Right cardiac atrium (tissue), 5 donors: ENCODE measurements around the gene LAMC2. TPM values are rescaled to one million over a fixed set of nuclear protein-coding genes. Genes with fewer than 3 reads are reported as not detected.
A peak's percentile ranks its signal among the peaks of the same experiment; 100 is the strongest.

Experiments used
- ATAC-seq, 2 donors: fragments of 200-7000 bp; cut with Tn5 transposase; one replicate each; pipeline versions ENCODE4 v1.8.0 to v1.9.1; 2020; ENCODE audit warnings: moderate library complexity in 2 of 2, mild to moderate bottlenecking in 1 of 2
- DNase-seq, 3 donors: peaks; one replicate each; pipeline ENCODE4 v3.0.0-alpha.2; 2020
- H3K27ac ChIP-seq: one replicate; pipeline ENCODE4 v1.5.1; 2013; ENCODE audit warnings: mild to moderate bottlenecking, low read length, control low read depth, moderate library complexity
- H3K27me3 ChIP-seq: one replicate; pipeline ENCODE4 v1.6.1; 2013; ENCODE audit not compliant: control insufficient read depth, insufficient read depth
- H3K4me1 ChIP-seq: one replicate; pipeline ENCODE4 v1.6.1; 2013; ENCODE audit warnings: low read length; ENCODE audit not compliant: control insufficient read depth, insufficient read depth
- H3K4me3 ChIP-seq: one replicate; pipeline ENCODE4 v1.5.1; 2013; ENCODE audit warnings: low read length, control low read depth
- H3K9me3 ChIP-seq: one replicate; pipeline ENCODE4 v1.6.1; 2013; ENCODE audit warnings: low read length; ENCODE audit not compliant: control insufficient read depth
- WGBS: extraction: QIAGEN DNeasy Blood & Tissue Kit; methylation state at CpG from one replicate; pipeline ENCODE4 v1.1.7; 2013; 5-methylcytosine and 5-hydroxymethylcytosine counted together
- intact Hi-C, 4 donors: fragments of 100-400 bp; cut with DNase I; formaldehyde crosslinking; loops; one replicate each; pipeline versions ENCODE4 v1.11.0 to v1.14.0; 2022 to 2023
- polyA plus RNA-seq: library from polyadenylated mRNA; stranded (reverse); fragments of 200-250 nt; gene quantifications from one replicate; pipeline ENCODE4 v1.2.3, GENCODE V29; 2013
- total RNA-seq, 4 donors: library from RNA; stranded (reverse); fragmentation: NEBNext Ultra II Directional; extraction: Animal tissue kit (Norgen Biotek cat#: 25700); gene quantifications; one replicate each; pipeline ENCODE4 v1.2.1, GENCODE V29; 2021
- donor health status: healthy with polysubstance abuse.
- donor health status: DM: no; HTN: yes; CAD: no.
- donor health status: DM: no; HTN: no; CAD: no.
- donor health status: DM: no; HTN: yes; CAD: no; lungs with severe emphysema.
- donor health status: DM: yes; HTN: yes; CAD: no.

LAMC2 gene
- total and polyA plus RNA-seq, 5 donors = 0.70 to 3.0 (median 1.3) TPM

GRCh38 chr1:183279835-183280234 is 93.8 kb downstream of the LAMC2 start:
- DNase-seq (peak; percentile 84 to 87 (median 85)), ATAC-seq (peak; percentile 33 to 43)
- peaks cover 23% of the 10 kb centered on the region for H3K4me1 ChIP-seq
- intact Hi-C loops = loop anchor here in 3 of 4 donors (2.0 to 10.0 kb wide), 3 partner anchors 37 to 135 kb away; partner anchors contain the start of gene NMNAT2 (in 2 of the 3)
- WGBS = 81% methylated on average over 6 of the region's 6 CpGs
- H3K4me3 ChIP-seq = no peak overlapping the region
- no peaks in the 10 kb centered on the region for H3K27me3 ChIP-seq
- no peaks in the 10 kb centered on the region for H3K9me3 ChIP-seq
- peak overlapping the region; percentile 69 for H3K27ac ChIP-seq

- WGBS = 87% methylated on average over 2 of the region's 2 CpGs
- Histone ChIP-seq H3K4me1 (peaks cover 23% of the 10 kb centered on the region), H3K9me3 (no peaks in the 10 kb centered on the region), H3K27me3 (no peaks in the 10 kb centered on the region), H3K27ac (peak overlapping the region; percentile 88), H3K4me3 (no peak overlapping the region)
- DNase-seq = peak; percentile 75 to 78 (median 76)
- intact Hi-C loops = loop anchor here in 3 of 4 donors (2.0 to 10.0 kb wide), 3 partner anchors 36 to 134 kb away; partner anchors contain the start of gene NMNAT2 (in 2 of the 3)
- peak; percentile 34 to 51 for ATAC-seq
Observed at GRCh38 chr1:183281039-183281438, 95.0 kb downstream of the LAMC2 start.

DNA sequence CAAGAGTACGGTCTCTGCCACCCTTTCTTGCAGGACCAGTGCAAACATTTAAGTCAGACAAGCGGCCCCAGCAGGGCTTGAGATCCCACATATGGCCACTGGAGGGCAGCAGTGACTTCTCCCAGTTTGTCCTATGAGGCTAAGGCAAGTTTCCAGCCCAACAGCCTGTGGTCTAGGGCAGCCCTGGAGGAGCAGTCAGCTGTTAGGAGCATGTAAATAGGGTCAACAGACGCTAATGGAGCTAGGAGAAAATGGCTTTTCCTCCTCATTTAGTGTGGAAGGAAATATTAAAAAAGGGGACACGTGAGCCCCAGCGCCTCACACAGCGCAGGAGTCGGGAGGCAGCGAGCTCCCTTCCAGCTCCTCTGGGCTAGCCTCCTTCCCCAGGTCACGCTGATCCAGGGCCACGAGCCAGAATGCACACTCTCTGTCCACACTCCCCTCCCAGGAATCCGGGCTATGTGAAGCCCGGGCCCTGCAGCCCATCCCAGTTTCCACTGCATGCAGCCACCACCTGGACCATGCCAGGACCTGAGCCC is 95.6 kb downstream of the LAMC2 start:
- DNase-seq = peak; percentile 92 to 96 (median 95)
- ATAC-seq = peak; percentile 86 to 89
- Histone ChIP-seq H3K27me3 (no peaks in the 10 kb centered on the region), H3K9me3 (no peaks in the 10 kb centered on the region), H3K4me3 (no peak overlapping the region), H3K27ac (peak overlapping the region; percentile 88), H3K4me1 (peaks cover 25% of the 10 kb centered on the region)
- intact Hi-C loops = loop anchor here in 3 of 4 donors (2.0 to 10.0 kb wide), 3 partner anchors 36 to 133 kb away; partner anchors contain the start of gene NMNAT2 (in 2 of the 3)
- 9% methylated on average over 12 of the region's 12 CpGs for WGBS

DNA sequence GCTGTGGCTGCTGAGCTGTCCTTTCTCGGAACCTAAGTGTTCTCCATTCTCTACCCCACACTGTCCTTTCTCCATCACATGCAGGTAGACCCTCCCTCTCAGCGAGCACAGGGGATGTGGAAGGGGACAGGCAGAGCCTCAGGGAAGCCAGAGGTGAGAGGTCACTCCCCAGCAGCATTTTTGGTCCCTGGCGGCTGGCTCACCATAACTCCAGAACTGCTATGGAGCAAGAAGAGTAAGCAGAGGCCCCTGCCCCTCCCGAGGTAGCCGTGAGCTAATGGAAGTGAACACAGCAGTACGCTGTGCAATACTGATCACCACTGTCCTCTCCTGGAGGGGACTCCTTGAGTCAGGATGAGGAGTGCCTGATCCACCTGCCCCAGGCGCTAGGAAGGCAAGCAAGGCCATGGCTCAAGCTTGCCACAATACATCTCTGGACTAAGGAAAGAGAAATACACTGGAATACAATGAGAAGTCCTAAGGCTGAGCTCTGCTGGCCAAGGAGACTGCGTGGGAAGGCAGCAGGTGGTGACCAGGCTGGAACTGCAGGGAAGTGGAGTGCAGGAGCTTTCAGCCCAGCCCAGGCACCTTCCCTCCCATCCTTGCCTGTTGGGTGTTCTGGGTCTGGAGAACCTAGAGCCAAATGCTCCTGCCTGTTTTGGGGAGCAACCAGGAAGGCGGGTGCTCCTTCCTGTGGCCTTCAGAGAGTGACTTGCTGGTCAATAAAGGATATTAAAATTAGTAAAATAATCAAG is 96.2 kb downstream of the LAMC2 start:
- Histone ChIP-seq H3K4me1 (peaks cover 29% of the 10 kb centered on the region), H3K9me3 (no peaks in the 10 kb centered on the region), H3K4me3 (no peak overlapping the region), H3K27ac (peak overlapping the region; percentile 88), H3K27me3 (no peaks in the 10 kb centered on the region)
- DNase-seq = no peak
- peak; percentile 1 to 3 for ATAC-seq
- intact Hi-C loops = loop anchor here in 3 of 4 donors (5.0 to 10.0 kb wide), 2 partner anchors 35 to 133 kb away; partner anchors contain the start of gene NMNAT2 (in 2 of the 3)
- 66% methylated on average over 9 of the region's 9 CpGs for WGBS

GRCh38 chr1:183283286-183283685 is 97.2 kb downstream of the LAMC2 start:
- WGBS = 57% methylated on average over 5 of the region's 5 CpGs
- Histone ChIP-seq H3K27ac (peak overlapping the region; percentile 49), H3K27me3 (no peaks in the 10 kb centered on the region), H3K9me3 (no peaks in the 10 kb centered on the region), H3K4me3 (no peak overlapping the region), H3K4me1 (peaks cover 28% of the 10 kb centered on the region)
- intact Hi-C loops = loop anchor here in 3 of 4 donors (5.0 to 10.0 kb wide), 2 partner anchors 34 to 132 kb away; partner anchors contain the start of gene NMNAT2 (in 2 of the 3)
- DNase-seq = no peak
- no peak for ATAC-seq

DNA sequence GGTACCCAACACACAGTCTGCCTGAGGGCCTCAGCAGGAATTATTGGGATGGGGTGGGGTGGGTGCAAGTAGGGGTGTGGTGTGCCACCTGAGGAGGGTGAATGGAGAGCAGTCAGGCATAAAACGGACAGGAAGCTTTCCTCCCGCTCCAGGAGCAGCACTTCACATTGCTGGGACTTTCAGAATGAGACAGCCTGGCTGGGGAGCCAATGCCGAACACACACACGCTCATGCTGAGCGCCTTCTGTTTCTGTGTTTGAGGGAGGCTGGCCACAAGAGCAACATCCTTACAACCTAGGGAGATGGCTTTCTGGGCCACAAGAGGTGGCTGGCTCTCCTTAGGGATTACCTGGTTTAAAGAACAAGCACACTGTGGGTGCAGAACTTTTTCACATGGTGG is 98.0 kb downstream of the LAMC2 start:
- intact Hi-C loops = loop anchor here in 3 of 4 donors (5.0 to 10.0 kb wide), 2 partner anchors 33 to 131 kb away; partner anchors contain the start of gene NMNAT2 (in 2 of the 3)
- H3K27me3 ChIP-seq = no peaks in the 10 kb centered on the region
- H3K27ac ChIP-seq = peak overlapping the region; percentile 49
- ATAC-seq (no peak), DNase-seq (no peak)
- 86% methylated on average over 5 of the region's 5 CpGs for WGBS
- no peaks in the 10 kb centered on the region for H3K9me3 ChIP-seq
- no peak overlapping the region for H3K4me3 ChIP-seq
- H3K4me1 ChIP-seq = peaks cover 22% of the 10 kb centered on the region

GRCh38 chr1:183285256-183285655 is 99.2 kb downstream of the LAMC2 start:
- Histone ChIP-seq H3K9me3 (no peaks in the 10 kb centered on the region), H3K4me3 (no peak overlapping the region), H3K4me1 (peaks cover 25% of the 10 kb centered on the region), H3K27me3 (no peaks in the 10 kb centered on the region), H3K27ac (no peak overlapping the region)
- intact Hi-C loops = loop anchor here in 2 of 4 donors (10.0 kb wide), 1 partner anchor 130 kb away; the partner anchor contains the start of gene NMNAT2 (in 2 of the 2)
- DNase-seq (no peak), ATAC-seq (no peak)
- 88% methylated on average over 1 of the region's 1 CpG for WGBS

DNA sequence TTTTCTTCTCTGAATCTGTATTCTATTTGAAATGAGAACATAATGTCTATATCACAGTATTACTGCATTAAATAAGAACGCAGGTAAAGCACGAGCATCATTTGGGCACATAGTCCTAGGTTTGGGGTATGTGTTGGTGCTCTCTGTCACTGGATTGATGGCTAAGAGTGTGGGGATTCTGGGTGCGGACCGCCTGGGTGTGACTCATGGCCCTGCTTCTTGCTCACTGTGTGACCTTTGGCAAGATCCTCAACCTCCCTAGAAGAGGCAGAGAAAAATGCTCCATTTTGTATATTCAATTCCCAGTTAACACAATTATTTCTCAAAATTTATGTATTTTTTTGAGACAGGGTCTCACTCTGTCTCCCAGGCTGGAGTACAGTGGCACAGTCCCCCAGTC is 99.7 kb downstream of the LAMC2 start:
- Histone ChIP-seq H3K9me3 (no peaks in the 10 kb centered on the region), H3K4me1 (peaks cover 25% of the 10 kb centered on the region), H3K27me3 (no peaks in the 10 kb centered on the region), H3K27ac (no peak overlapping the region), H3K4me3 (no peak overlapping the region)
- ATAC-seq (no peak), DNase-seq (no peak)
- 80% methylated on average over 4 of the region's 4 CpGs for WGBS
- intact Hi-C loops = loop anchor here in 2 of 4 donors (2.0 to 10.0 kb wide), 3 partner anchors 25 to 129 kb away; partner anchors contain the start of gene NMNAT2 (in 2 of the 2)

GRCh38 chr1:183287191-183287675 is 101.2 kb downstream of the LAMC2 start:
- H3K4me1 ChIP-seq = peaks cover 18% of the 10 kb centered on the region
- peak overlapping the region; percentile 95 for H3K27ac ChIP-seq
- H3K27me3 ChIP-seq = no peaks in the 10 kb centered on the region
- intact Hi-C loops = loop anchor here in 2 of 4 donors (2.0 to 10.0 kb wide), 3 partner anchors 24 to 128 kb away; partner anchors contain the start of gene NMNAT2 (in 2 of the 2)
- 20% methylated on average over 5 of the region's 5 CpGs for WGBS
- peak; percentile 91 to 94 for ATAC-seq
- H3K4me3 ChIP-seq = no peak overlapping the region
- DNase-seq = peak; percentile 81 to 92 (median 90)
- no peaks in the 10 kb centered on the region for H3K9me3 ChIP-seq

- peaks cover 13% of the 10 kb centered on the region for H3K4me1 ChIP-seq
- no peak overlapping the region for H3K4me3 ChIP-seq
- intact Hi-C loops = loop anchor here in 2 of 4 donors (10.0 kb wide), 1 partner anchor 126 kb away; the partner anchor contains the start of gene NMNAT2 (in 2 of the 2)
- peak overlapping the region; percentile 86 for H3K27ac ChIP-seq
- ATAC-seq (no peak), DNase-seq (no peak)
- H3K27me3 ChIP-seq = no peaks in the 10 kb centered on the region
- no peaks in the 10 kb centered on the region for H3K9me3 ChIP-seq
- WGBS = 74% methylated on average over 2 of the region's 2 CpGs
Observed at GRCh38 chr1:183288583-183288982, 102.5 kb downstream of the LAMC2 start.
